Activated CD8-positive, alpha-beta T cell treated with anti-CD3 and anti-CD28 coated beads, Interleukin-2, amount 10 ng/mL, durations not matched to agents 7 days and 5 days (primary cell): ENCODE measurements around the gene CADPS. TPM values are rescaled to one million over a fixed set of nuclear protein-coding genes. Genes with fewer than 3 reads are reported as not detected.

Experiments
- ATAC-seq: fragments of 150-1000 bp; cut with Tn5 transposase; one replicate; pipeline ENCODE4 v1.10.0; 2021; ENCODE audit warnings: moderate library complexity
- CTCF ChIA-PET: fragments of 350-600 bp; sonication (Branson Sonifier 250); formaldehyde crosslinking; loops from one replicate; lab custom pipeline; 2021; ENCODE audit warnings: antibody characterized with exemption; lab: Charles Lee
- POLR2A ChIA-PET: fragments of 350-600 bp; sonication (Branson Sonifier 250); formaldehyde crosslinking; loops from one replicate; lab custom pipeline; 2021; ENCODE audit warnings: antibody characterized with exemption; lab: Charles Lee
- DNase-seq: peaks from one replicate; pipeline ENCODE4 v3.0.0-alpha.2; 2020
- H3K27ac Mint-ChIP-seq: one replicate; pipeline ENCODE4 v1.8.0; 2021; ENCODE audit warnings: mild to moderate bottlenecking, mixed read lengths
- H3K27me3 Mint-ChIP-seq: one replicate; pipeline ENCODE4 v1.8.0; 2021; ENCODE audit warnings: low read depth, mixed read lengths
- H3K36me3 Mint-ChIP-seq: one replicate; pipeline ENCODE4 v1.8.0; 2021; ENCODE audit warnings: low read depth, mixed read lengths
- H3K4me1 Mint-ChIP-seq: one replicate; pipeline ENCODE4 v1.8.0; 2021; ENCODE audit warnings: low read depth, mixed read lengths
- H3K4me3 Mint-ChIP-seq: one replicate; pipeline ENCODE4 v1.8.0; 2021; ENCODE audit warnings: mild to moderate bottlenecking, mixed read lengths
- H3K9me3 Mint-ChIP-seq: one replicate; pipeline ENCODE4 v1.8.0; 2022; ENCODE audit warnings: mixed read lengths; ENCODE audit not compliant: insufficient read depth
- total RNA-seq, 2 experiments: library from RNA; stranded (reverse); gene quantifications; one replicate each; pipeline ENCODE4 v1.2.3, GENCODE V29; 2021

Gene CADPS
- total RNA-seq, 2 experiments from 2014 or later: not detected

DNA sequence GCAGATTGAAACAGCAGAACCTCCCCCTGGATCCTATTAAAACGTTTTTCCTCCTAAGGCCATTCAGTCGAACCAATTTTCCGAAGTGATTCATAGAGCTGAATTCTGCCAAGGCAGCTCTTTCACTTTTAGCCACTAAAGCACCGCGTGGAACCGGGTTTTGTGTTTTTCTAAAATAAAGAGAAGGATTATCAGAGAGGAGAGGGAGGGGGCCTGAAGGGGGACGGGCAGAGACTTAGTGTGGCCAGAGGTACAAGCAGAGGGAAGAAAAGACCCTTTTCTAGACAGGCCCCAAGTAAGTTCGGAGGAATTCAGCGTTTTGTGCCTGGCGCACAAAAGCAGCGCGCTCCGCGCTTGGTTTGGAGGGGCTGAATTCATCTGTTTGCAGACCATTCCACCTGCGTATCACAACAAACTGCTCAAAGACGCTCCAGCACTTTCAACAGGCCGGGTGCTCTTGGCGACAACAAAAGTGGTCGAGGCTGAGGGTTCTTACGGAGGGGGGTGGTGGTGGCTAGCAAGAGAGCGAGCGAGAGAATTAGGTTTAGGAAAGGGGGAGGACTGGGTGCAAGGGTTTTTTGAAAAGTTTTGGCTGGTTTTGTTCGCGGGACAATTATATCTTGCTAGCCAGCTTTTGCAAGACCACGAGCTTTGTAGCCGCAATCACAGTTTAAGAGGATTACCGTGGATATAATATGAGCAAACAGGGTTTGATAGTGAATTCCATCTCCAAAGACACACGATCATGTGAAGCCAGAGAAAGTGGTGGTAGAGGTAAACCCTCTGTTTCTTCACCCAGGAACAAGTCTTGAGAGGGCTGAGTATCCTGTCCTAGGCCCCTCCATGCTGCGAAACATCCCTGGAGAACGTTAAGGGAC lies 500.6 kb downstream of the CADPS start:
- ChIA-PET CTCF (interaction anchor here (0.9 kb wide), 1 partner anchor 71 kb away, joined by 3 read pairs; no protein-coding TSS in a partner anchor), POLR2A (no interaction called here)
- H3K27me3 Mint-ChIP-seq: peaks cover 79% of the 10 kb centered on the region
- H3K27ac Mint-ChIP-seq: no peak overlapping the region
- no peak overlapping the region for H3K4me3 Mint-ChIP-seq
- peaks cover 4% of the 10 kb centered on the region for H3K4me1 Mint-ChIP-seq
- ATAC-seq (no peak), DNase-seq (no peak)
- H3K9me3 Mint-ChIP-seq: no peaks in the 10 kb centered on the region
- H3K36me3 Mint-ChIP-seq: peaks cover 15% of the 10 kb centered on the region

DNA sequence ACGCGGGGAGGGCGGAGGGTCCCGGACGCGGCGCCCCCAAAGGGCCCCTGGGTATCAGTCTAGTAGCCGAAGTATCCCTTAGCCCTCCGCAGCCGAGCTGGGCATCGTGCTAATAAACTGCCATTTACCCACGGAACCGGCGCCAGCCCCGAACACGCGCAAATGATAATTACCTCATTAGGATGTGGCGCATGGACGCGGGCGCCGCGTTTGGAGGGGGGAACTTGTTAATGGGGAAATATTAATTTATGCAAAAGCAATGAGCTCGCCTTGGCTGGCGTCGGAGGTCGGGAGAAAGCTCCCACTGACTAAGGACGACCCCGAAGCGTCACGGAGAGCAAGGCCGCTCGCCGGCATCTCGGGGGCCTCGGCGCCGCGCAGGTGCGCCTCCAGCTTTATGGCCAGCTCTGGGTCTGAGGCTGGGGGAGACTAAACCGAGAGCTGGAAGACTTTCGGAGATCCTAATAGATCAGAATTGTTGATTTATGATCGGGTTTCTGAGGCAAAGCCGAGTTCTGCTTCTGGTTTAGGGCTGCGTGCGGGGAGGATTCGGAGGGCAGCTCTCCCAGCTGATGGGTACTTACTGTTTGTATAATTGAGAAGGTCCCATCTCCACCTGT lies 501.4 kb downstream of the CADPS start:
- ATAC-seq (no peak), DNase-seq (no peak)
- Mint-ChIP-seq H3K27me3 (peaks cover 77% of the 10 kb centered on the region), H3K9me3 (no peaks in the 10 kb centered on the region), H3K4me3 (no peak overlapping the region), H3K27ac (no peak overlapping the region), H3K4me1 (peaks cover 4% of the 10 kb centered on the region), H3K36me3 (peaks cover 15% of the 10 kb centered on the region)
- ChIA-PET POLR2A (no interaction called here), CTCF (interaction anchor here (0.9 kb wide), 1 partner anchor 72 kb away, joined by 3 read pairs; no protein-coding TSS in a partner anchor)

DNA sequence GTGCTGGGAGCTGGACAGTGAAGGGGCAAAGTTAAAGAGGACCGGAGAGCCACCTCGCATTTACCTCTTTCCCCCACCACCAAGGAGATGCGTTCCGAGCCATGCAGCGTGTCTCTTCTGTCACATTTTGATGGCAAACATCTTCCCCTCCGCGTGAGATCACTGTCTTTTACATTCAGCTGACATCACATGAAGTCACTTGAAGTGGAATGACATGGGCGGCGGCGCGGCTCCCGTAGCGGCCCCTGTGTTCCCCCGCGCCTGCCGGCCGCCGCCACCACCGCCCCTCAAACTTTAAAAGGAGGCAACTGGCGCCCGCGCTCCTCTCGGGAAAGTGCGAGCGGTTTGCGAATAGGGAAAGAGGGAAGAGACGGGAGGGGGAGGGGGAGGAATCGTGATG lies 502.0 kb downstream of the CADPS start, which contains the start of gene FEZF2:
TSS of gene FEZF2 (minus strand) at position 336 of the 400 bp plus-strand sequence. CDS start 682 bp downstream, outside the sequence.
- no peak within 1 kb of the TSS for H3K4me3 Mint-ChIP-seq
- DNase-seq (no peak), ATAC-seq (no peak)
- H3K9me3 Mint-ChIP-seq: peaks cover 5% of the 10 kb centered on the region
- H3K36me3 Mint-ChIP-seq: peaks cover 18% of the 10 kb centered on the region
- peaks cover 80% of the 10 kb centered on the region for H3K27me3 Mint-ChIP-seq
- ChIA-PET CTCF (no interaction called here), POLR2A (no interaction called here)
- peaks cover 4% of the 10 kb centered on the region for H3K4me1 Mint-ChIP-seq
- no peak within 1 kb of the TSS for H3K27ac Mint-ChIP-seq

DNA sequence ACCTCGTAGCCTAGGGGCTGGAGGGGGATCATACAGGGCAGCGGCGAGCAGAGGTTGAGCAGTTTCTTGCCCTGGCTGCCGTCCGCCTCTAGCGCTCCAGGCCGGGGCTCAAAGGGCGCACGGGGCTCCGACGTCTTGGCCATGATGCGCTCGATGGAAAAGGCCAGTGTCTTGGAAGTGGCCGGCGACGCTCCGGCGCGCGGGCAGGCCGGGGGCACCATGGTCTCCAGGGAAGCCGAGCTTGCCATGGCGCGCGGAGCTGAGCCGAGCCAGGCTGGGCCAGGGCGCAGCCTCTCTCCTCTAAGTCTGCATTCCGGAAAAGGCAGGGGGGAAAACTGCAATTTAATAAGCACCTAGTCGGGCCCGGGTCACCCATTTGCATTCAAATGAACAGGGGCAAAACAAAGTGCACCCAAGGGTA lies 502.6 kb downstream of the CADPS start:
- CTCF ChIA-PET: no interaction called here
- Mint-ChIP-seq H3K27ac (no peak overlapping the region), H3K9me3 (peaks cover 8% of the 10 kb centered on the region), H3K27me3 (peaks cover 82% of the 10 kb centered on the region), H3K36me3 (peaks cover 16% of the 10 kb centered on the region), H3K4me1 (peaks cover 4% of the 10 kb centered on the region), H3K4me3 (no peak overlapping the region)
- ATAC-seq (no peak), DNase-seq (no peak)
- POLR2A ChIA-PET: no interaction called here

DNA sequence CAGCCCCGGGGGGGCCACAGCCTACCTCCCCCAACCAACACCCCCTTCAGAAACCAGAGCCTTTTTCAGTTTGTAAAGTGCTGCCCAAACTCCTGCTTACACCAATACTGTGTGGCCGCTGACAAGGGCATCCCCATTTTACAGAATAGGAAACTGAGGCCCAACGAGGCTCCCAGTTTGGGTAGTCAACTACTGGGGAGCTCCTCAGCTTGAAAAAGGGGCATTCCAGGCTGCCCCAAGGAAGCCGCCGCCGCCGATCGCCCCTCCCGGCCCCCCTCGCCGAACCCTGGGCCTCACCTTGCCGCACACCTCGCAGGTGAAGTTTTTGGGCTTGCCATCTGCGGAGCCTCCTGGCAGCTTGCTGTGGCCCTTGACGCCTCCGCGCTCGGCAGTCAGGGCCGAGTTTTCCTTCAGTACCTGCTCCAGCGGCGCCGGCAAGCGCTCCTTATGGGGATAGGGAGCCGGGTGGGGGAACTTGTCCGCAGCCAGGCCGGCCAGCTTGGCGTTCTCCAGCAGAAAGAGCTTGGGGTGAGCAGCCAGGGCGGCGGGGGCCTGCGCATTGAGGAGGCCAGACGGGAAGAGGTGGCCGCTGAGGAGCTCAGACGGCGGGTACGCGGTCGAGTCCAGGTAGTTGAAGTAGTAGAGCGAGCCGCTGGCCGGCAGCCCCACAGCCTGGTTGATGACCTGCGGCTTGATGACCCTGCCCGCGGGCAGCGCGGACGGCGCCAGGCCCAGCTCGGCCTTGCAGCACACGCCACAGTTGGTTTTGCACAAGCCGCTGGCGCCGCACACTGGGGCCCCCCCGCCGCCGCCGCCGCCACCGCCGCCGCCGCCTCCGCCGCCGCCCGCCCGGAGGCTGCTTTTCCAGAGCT lies 503.3 kb downstream of the CADPS start:
- Mint-ChIP-seq H3K36me3 (peaks cover 16% of the 10 kb centered on the region), H3K4me1 (peaks cover 4% of the 10 kb centered on the region), H3K27ac (peak overlapping the region; percentile 82), H3K4me3 (peak overlapping the region; percentile 15), H3K9me3 (peaks cover 8% of the 10 kb centered on the region), H3K27me3 (peaks cover 84% of the 10 kb centered on the region)
- ChIA-PET POLR2A (no interaction called here), CTCF (no interaction called here)
- DNase-seq: no peak
- no peak for ATAC-seq

DNA sequence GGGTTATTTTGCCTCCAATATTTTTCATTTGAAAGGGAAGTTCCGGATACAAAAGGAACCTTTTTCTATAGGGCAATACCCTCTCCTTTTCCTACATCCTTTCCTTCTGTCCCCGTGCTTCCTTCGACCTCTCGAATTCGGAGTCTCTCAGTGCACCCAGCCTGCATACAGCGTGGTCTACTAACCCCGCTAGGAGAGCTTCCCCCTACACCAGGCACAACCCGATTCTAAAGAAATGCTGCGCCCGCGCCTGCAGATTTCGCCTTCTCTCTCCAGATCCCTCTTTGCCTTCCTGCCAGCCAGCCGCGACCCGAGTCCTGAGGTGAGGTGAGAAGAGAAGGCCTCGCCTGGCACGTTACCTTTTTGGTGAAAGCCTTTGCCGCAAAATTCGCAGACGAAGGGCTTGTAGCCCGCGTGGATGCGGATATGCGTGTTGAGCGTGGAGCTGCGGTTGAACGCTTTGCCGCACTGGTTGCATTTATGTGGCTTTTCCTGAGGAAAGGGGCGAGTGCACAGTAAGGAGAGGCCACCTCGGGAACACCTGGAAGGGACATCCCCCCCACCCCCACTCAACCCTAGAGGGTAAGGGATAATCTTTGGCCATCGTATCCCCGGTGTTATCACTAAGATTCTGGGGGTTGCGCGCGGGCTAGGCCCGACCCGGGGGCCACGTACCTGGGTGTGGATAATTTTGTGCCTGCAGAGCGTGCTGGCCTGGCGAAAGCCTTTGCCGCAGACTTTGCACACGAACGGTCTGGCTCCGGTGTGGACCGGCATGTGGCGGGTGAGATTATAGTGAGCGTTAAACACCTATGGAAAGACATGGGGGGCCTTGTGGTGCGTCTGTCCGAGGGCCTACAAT lies 504.1 kb downstream of the CADPS start:
- H3K27me3 Mint-ChIP-seq: peaks cover 83% of the 10 kb centered on the region
- DNase-seq (no peak), ATAC-seq (no peak)
- H3K4me1 Mint-ChIP-seq: peaks cover 4% of the 10 kb centered on the region
- peaks cover 16% of the 10 kb centered on the region for H3K36me3 Mint-ChIP-seq
- ChIA-PET POLR2A (no interaction called here), CTCF (no interaction called here)
- H3K27ac Mint-ChIP-seq: peak overlapping the region; percentile 82
- peak overlapping the region; percentile 38 for H3K4me3 Mint-ChIP-seq
- peaks cover 8% of the 10 kb centered on the region for H3K9me3 Mint-ChIP-seq

DNA sequence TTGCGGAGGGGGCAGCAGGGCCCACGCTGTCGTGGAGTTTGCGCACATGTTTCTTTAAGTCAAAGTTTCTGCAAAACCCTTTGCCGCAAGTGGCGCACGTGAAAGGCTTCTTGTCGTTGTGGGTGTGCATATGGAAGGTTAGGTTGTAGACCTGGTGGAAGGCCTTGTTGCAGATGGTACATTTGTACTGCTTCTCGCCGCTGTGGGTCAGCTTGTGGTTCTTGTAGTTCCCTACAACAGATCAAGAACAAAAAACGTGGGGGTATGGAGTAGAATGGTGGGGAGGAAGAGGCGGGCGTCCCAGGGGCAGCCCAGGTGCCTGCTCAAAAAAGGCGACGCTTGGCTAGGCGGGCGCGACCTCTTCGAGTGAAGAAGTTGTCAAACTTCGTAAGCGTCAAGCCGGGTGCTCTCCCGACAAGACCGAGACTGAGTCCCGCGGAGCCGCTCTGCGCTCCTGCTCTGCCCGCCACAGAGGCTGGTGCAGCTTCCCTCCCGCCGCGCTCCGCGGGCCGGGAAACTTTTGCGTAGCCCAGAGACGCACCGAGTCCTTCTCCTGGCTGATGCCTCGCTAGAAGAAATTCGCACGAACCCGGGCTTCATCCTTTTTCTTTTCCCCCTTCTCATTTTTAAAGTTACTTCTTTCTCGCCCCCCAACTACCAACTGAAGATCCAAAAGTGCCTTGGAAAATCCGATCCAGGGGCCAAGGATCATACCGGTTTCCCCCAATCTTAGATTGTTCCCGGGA lies 504.9 kb downstream of the CADPS start:
- ChIA-PET CTCF (no interaction called here), POLR2A (no interaction called here)
- Mint-ChIP-seq H3K4me3 (peak overlapping the region; percentile 40), H3K36me3 (peaks cover 16% of the 10 kb centered on the region), H3K27ac (peak overlapping the region; percentile 82), H3K27me3 (peaks cover 83% of the 10 kb centered on the region), H3K9me3 (peaks cover 8% of the 10 kb centered on the region), H3K4me1 (peaks cover 4% of the 10 kb centered on the region)
- ATAC-seq: no peak
- DNase-seq: no peak

DNA sequence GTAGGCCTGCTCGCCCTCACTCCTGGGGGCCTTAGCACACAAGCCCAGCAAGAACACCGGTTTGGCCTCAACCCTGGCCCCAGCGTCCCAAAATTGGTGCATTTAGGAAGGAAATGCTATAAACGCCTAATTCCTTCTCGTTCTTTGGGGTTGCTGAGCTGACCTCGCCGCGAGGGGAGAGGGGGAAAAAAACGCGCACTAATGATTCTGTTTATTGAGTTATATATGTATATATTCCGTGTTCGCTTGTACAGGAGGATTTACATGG lies 505.8 kb downstream of the CADPS start:
- DNase-seq (no peak), ATAC-seq (no peak)
- Mint-ChIP-seq H3K27ac (no peak overlapping the region), H3K4me3 (no peak overlapping the region), H3K4me1 (peaks cover 3% of the 10 kb centered on the region), H3K9me3 (peaks cover 8% of the 10 kb centered on the region), H3K27me3 (peaks cover 80% of the 10 kb centered on the region), H3K36me3 (peaks cover 16% of the 10 kb centered on the region)
- ChIA-PET CTCF (interaction anchor here (0.7 kb wide), 1 partner anchor 146 kb away, joined by 3 read pairs; no protein-coding TSS in a partner anchor), POLR2A (no interaction called here)

DNA sequence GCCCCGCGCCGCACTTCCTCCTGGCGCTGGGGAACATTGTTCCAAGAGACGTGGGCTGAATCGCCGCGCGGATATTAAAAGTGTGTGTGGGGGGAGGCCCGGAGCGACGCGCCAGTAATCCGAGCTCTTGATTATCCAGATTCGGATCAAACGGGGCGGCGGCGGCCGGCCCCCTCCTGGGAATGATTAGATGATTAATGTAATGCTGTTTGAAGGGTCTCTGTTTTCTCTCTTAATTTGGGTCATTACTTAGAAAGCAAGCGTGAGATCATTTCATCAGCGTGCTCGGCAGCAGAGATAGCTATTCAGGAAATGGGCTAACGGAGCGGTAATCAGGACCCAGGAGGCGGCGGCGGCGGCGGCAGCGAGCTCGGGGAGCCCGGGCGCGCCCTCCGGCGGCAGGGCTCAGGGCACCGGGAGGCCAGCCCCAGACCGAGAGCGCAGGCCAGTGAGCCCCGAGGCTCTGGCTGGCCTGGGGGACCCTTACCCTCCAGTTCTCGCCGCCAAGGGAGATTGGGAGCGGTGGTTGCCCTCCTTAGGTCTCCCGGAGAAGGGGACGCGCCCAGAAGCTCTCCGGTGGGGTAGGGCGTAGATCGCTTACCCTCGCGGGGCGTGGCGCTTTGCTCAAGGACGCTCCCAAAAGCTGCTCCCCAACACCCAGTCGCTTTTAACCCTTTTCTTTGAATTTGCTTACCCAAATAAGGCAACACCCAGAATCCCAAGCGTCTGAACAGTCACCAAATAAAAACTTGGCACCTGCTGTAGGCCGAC lies 506.3 kb downstream of the CADPS start:
- H3K36me3 Mint-ChIP-seq: peaks cover 16% of the 10 kb centered on the region
- DNase-seq: no peak
- CTCF ChIA-PET: interaction anchor here (0.7 kb wide), 1 partner anchor 145 kb away, joined by 3 read pairs; no protein-coding TSS in a partner anchor
- no peak for ATAC-seq
- peaks cover 8% of the 10 kb centered on the region for H3K9me3 Mint-ChIP-seq
- POLR2A ChIA-PET: no interaction called here
- peaks cover 77% of the 10 kb centered on the region for H3K27me3 Mint-ChIP-seq
- no peaks in the 10 kb centered on the region for H3K4me1 Mint-ChIP-seq
- no peak overlapping the region for H3K4me3 Mint-ChIP-seq
- no peak overlapping the region for H3K27ac Mint-ChIP-seq

DNA sequence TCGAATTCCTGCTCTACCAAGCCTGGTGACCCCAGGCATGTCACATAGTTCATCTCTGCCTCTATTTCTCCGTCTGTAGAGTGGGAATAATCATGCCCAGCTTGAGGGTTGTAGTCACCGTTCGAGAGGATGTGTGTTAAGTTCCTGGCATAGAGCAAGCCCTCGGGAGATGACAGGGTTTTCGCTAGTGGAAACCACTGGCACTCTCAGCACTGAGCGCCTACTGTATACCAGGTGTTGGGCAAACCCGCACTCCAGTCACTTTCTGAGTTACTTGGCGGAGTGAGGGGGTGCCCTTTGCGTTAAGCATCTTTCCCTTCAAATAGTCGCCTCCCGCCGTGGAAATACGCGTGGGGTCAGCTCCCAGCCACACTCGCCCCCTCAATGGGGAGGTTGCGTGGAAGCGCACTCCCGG lies 506.9 kb downstream of the CADPS start:
- Mint-ChIP-seq H3K27me3 (peaks cover 76% of the 10 kb centered on the region), H3K36me3 (peaks cover 16% of the 10 kb centered on the region), H3K4me1 (no peaks in the 10 kb centered on the region), H3K4me3 (no peak overlapping the region), H3K27ac (no peak overlapping the region), H3K9me3 (peaks cover 8% of the 10 kb centered on the region)
- POLR2A ChIA-PET: no interaction called here
- CTCF ChIA-PET: no interaction called here
- DNase-seq: no peak
- no peak for ATAC-seq
